ENCODE measurements around the gene GOLGA6B.
"Not testable (repeated sequence)": the region's sequence is repeated elsewhere in the genome, so short reads cannot be mapped to it uniquely, and the experiment has no call there.

Gene GOLGA6B, protein sequence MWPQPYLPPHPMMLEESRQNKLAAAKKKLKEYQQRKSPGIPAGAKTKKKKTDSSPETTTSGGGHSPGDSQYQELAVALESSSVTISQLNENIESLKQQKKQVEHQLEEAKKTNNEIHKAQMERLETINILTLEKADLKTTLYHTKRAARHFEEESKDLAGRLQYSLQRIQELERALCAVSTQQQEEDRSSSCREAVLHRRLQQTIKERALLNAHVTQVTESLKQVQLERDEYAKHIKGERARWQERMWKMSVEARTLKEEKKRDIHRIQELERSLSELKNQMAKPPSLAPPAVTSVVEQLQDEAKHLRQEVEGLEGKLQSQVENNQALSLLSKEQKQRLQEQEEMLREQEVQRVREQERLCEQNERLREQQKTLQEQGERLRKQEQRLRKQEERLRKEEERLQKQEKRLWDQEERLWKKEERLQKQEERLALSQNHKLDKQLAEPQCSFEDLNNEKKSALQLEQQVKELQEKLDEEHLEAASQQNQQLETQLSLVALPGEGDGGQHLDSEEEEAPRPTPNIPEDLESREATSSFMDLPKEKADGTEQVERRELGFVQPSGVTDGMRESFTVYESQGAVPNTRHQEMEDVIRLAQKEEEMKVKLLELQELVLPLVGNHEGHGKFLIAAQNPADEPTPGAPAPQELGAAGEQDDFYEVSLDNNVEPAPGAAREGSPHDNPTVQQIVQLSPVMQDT

GRCh38 chr15:72654397-72654796, at the start of gene GOLGA6B:
Gene GOLGA6B (plus strand): TSS chr15:72654697. CDS start chr15:72654738, 41 bp downstream.
- DNase-seq: not testable (repeated sequence)

GRCh38 chr15:72604794-72605193, 49.7 kb upstream of the GOLGA6B start:
- DNase-seq: no peak

DNA sequence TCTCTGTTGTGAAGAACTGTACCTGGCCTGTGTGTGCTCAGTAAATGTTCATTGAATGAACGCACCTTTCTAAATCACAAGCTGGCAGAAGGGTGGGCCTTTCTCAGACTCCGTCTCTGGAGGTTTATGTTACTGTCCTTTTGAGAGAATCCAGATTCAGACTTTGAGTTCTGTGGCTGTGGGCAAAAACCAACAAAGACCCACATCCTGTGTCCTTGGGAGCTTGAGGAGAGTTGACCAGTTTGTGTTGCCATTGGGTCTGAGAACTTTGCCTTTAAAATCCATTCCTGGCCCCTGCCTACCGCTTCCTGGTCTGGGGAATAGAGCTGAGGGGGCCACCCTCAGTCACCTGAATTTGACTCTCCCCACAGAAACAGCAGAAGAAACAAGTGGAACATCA, 46.4 kb upstream of the GOLGA6B start:
- not testable (repeated sequence) for DNase-seq

GRCh38 chr15:72609862-72610261, 44.6 kb upstream of the GOLGA6B start:
- DNase-seq: no peak

DNA sequence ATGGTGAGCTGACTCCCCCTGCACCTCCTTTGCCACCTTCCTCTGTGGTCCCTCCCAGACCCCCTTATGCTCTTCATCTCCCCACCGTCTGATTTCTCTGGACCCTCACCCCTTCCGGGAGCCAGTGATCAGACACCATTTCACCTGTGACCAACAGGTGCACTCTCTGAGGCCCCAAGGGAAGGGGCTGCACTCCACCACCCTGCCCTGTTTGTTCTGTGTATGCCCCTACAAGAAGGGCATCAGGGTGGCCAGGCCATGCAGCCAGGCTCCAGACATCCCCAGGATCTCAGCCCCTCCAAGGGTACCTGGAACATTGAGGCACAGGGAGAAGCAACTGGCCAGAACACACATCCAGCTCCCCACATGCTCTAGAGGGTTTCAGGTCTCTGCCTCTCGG, 42.2 kb upstream of the GOLGA6B start:
- DNase-seq: not testable (repeated sequence)

GRCh38 chr15:72614810-72615532, 39.5 kb upstream of the GOLGA6B start:
- no peak for DNase-seq

DNA sequence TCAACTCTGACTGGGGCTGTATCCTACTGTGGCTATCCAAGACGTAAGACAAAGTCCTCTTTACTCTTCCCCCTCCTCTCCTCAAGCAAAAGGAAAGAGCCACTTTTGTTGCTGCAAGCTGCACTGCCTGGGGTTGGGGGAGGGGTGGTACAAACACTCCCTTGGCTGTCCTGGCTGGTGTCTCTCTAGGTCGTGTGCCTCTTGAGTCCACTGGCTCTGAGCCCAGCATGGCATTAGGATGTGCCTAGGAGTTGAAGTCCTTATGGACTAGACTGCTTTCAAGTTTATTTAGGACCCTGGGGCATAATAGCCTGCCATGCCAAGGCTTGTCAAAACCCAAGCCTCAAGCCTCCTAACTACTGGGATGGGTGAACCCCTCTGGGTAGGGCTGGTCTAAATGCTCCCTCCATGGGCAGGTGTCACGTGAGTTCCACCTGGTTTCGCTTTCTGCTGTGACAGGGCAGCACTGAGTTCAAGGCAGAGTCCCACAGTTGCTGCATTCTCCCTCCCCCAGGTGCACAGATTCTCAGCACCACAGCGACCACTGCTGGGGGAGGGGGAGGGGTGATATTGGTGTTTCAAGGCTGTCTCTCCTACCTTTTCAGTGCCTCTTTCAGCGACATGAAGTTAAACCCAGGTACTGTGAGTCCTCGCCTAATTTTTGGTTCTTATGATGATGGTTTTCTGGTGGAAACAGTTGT, 38.8 kb upstream of the GOLGA6B start:
- DNase-seq: not testable (repeated sequence)

DNA sequence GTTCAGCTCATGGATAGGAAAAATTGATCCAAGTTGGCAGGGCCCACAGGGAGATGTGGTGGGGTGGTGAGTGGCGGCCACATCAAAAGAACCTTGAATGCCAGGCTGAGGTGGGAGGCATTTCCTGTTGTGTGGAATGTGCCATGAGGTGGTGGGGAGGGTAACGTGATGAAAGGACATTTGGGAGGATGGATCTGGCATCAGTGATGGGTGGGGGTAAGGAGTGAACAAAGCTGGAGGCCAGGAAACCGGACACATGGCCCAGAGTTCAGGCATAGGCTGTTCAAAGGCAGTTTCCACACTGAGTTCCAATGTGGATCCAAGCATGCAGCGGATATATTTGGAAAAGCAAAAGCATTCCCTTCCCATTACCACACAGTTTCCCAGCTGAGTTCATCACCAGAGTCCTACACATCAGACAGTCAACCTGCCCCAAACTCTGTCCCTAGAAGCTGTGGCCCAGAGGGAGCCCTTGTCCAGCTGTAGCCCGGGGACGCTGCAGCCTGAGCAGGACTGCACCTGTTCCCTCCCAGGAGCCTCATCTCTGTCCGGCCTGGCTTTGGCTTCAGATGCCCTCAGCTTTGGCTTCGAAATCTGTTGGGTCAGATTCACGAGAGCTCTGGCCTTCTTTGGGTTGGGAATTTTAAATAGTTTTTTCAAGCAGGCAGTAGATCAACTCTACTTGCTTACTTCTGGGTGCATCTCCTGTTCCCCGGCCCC, 37.8 kb upstream of the GOLGA6B start:
- no peak for DNase-seq

- not testable (repeated sequence) for DNase-seq
Observed at GRCh38 chr15:72623854-72624253, 30.6 kb upstream of the GOLGA6B start.

GRCh38 chr15:72626153-72626552, 28.3 kb upstream of the GOLGA6B start:
- not testable (repeated sequence) for DNase-seq

- not testable (repeated sequence) for DNase-seq
Observed at GRCh38 chr15:72628249-72629067, 26.0 kb upstream of the GOLGA6B start.

- DNase-seq: not testable (repeated sequence)
Observed at GRCh38 chr15:72629068-72629570, 25.4 kb upstream of the GOLGA6B start.

DNA sequence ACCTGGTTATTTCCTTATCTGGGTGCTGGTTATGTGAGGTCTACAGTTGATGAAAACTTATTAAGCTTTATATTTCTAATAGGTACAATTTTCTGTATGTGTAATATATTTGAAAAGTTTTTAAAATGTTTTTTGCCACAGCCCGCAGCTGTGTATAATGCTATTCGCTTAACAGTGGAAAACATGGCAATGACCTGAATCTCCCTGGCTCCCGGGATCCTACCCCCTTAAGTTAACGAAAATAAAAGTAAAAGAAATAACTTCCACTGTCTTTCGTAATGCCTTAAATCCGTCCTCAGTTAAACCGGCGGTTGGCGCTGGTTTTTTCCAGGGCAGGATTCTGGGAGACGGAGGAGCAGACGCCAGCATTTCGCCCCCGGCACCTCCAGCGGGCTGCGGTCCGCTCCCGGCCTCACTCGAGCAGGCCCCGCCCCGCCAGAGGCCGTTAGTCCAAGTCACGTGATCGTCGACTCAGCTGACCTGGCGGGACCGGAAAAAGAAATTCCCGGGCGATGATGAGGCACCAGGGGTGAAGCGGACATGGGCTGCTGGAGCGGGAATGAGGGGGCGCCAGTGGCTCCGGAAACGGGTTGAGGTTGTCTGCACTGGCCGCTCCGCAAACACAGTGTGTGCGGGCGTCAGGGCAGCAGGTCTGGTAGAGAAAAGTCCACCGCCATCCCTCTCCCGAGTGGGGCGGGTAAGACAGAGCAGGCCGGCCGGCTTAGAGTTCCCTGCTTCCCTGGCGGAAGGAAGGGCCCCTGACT, 17.8 kb upstream of the GOLGA6B start:
- DNase-seq: not testable (repeated sequence)

DNA sequence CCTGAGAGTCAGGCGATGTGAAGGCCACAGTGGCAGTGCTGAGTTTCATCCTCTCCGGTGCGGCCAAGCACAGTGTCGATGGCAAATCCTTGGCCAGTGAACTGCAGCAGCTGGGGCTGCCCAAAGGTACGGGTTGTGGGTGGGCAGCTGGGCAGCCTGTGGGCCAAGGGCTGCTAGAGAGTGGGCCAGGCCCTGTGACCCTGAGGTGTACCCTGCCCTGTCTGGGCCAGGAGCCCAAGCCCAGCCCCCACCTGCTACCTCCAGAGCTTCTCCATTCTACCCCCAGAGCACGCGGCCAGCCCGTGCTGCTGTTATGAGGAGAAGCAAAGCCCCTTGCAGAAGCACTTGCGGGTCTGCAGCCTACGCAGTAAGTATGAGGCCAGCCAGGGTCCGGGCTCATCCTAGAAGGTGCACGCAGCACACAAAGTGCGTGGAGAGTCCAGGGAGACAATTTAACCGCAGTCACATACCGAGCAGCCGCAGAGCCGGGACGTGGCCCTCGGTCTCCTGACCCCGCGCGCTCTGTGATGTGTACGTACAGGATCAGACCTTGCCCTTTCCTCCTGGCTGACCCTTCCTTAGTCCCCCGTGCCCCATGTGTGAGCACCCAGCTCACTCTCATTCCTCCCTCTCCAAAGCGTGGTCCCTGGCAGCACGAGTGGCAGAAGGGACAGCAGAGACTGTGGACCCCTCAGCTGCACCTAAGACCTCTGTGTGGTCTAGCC, 14.6 kb upstream of the GOLGA6B start:
- not testable (repeated sequence) for DNase-seq

DNA sequence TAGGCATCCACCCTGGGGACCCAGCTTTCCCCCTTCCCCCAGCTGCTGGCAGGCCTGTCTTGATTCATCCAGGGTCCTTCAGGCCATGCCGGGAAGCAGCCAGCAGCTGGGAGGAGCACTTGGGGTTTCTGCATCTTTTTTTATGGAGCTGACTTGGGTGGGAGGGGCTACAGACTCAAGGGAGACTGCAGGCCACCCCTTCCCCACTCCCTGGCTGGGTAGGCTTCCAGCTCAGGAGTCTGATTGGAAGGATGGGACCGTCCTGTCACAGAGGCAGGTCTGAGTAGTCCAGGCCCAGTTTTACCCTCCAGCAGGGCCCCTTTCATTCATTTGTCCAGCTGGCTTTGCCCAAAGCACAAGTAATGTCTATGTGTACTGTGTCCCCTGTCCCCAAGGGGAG, 12.2 kb upstream of the GOLGA6B start:
- DNase-seq: not testable (repeated sequence)

DNA sequence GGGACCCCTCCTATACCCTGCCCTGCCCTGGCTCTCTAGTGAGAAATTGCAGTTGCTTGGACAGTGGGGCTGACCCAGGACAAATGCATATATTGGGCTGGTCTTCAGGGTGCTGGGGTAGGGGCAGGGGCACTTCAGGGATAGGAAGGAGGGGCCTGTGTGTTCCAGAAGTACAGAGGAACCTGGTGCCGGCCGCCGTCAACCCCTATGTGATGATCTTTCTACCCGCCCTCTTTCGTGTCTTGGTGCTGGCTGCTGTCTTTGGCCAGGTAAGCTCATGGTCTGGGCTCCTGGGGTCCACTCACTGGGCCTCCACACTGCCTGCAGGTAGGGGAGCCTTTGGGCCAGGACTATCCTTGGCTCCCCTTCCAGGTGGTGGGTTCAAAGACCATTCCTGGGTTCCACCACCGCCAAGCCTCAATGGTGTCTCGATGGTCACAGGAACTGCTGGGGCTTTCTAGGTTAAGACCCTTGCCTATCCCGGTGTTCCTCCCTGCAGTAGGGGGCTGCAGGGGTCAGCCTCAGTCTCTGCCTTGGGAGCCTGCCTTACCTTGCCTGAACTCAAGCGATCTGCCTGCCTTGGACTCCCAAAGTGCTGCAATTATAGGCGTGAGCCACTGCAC, 5.8 kb upstream of the GOLGA6B start:
- DNase-seq: not testable (repeated sequence)

DNA sequence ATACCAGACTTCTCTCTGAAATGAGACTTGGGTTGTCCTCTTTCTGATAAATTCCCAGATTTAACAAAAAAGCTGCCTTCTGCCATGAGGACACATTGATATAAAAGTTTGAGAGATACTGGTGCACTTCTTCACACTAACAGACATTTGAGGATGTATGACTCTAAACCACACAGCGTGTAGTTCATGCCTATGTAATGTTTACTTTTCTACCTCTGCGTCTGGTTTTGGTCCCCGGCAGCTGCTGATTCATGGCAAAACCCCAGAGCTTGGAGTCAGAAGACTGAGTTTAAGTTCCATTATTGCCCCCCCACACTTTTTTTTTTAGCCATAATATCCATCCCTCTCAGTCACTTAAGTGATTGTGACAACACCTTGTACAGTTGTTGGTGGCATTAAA, 1.5 kb downstream of the GOLGA6B start:
- not testable (repeated sequence) for DNase-seq

DNA sequence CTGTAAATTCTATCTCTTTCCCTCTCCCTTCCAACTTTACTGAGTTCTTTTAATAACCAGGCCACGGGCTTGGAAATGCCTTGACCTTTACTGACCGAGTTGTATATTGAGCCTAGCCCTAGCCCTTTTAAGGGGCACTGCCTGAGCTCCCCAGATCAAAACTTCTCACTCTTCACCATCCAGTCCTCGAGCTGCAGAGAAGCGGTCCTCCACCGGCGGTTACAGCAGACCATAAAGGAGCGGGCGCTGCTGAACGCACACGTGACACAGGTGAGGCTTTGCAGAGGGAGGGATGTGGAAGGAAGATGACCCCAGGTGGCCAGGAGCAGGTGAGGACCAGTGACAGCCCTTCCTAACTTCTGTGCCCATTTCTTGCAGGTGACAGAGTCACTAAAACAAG, 6.6 kb downstream of the GOLGA6B start:
- DNase-seq: not testable (repeated sequence)

- DNase-seq: not testable (repeated sequence)
Observed at GRCh38 chr15:72663931-72664330, 9.4 kb downstream of the GOLGA6B start.

Measured in NCI-H2171 treated with DMSO at 0.1 percent for 48 hours (cell line).